Adrenal gland (tissue), 12 donors: ENCODE results near the gene UQCRH. TPM values are rescaled to one million over a fixed set of nuclear protein-coding genes. Genes with fewer than 3 reads are reported as not detected.

ENCODE experiments used
- DNase-seq, 7 donors: peaks; one replicate each; pipeline ENCODE4 v3.0.0-alpha.2; 2019 to 2020
- H3K27ac ChIP-seq, 5 donors: fragments of 200-600 bp; sonication (generic) in 4 of 5; 1 replicate in 3 of 5; 2 replicates in 2 of 5; pipeline versions ENCODE4 v1.5.1 to v1.8.0; 2016 to 2020; ENCODE audit warnings: mild to moderate bottlenecking in 1 of 5
- H3K27me3 ChIP-seq: fragments of 200-600 bp; 2 replicates; pipeline ENCODE4 v1.8.0; 2021
- H3K36me3 ChIP-seq, 2 donors: fragments of 200-600 bp; replicated peaks in 1 of 2; 1 replicate in 1 of 2; 2 replicates in 1 of 2; pipeline versions ENCODE4 v1.5.1 to v1.8.0; 2018 to 2022
- H3K4me1 ChIP-seq, 2 donors: fragments of 200-600 bp; replicated peaks in 1 of 2; 1 replicate in 1 of 2; 2 replicates in 1 of 2; pipeline versions ENCODE4 v1.5.1 to v1.8.0; 2018 to 2021
- H3K4me3 ChIP-seq, 4 donors: fragments of 200-600 bp; sonication (generic) in 3 of 4; one replicate each; pipeline ENCODE4 v1.5.1; 2016 to 2018
- H3K9me3 ChIP-seq, 3 donors: fragments of 200-600 bp; sonication (generic) in 1 of 3; replicated peaks in 1 of 3; 1 replicate in 2 of 3; 2 replicates in 1 of 3; pipeline versions ENCODE4 v1.5.1 to v1.8.0; 2016 to 2021
- POLR2A ChIP-seq, 2 donors: fragments of 450-650 bp; IDR thresholded peaks; one replicate each; pipeline ENCODE4 v1.6.1; 2017; ENCODE audit warnings: antibody characterized with exemption in 2 of 2, mild to moderate bottlenecking in 2 of 2, moderate library complexity in 1 of 2
- WGBS, 4 donors: extraction: QIAGEN DNeasy Blood & Tissue Kit in 2 of 4; methylation state at CpG; one replicate each; pipeline versions ENCODE4 v1.1.5 to v1.1.7; 2013 to 2017; 5-methylcytosine and 5-hydroxymethylcytosine counted together
- intact Hi-C, 2 donors: fragments of 100-400 bp; cut with DNase I; formaldehyde crosslinking; loops; one replicate each; pipeline versions ENCODE4 v1.14.1 to v1.15.0; 2022 to 2023
- polyA plus RNA-seq, 3 donors: library from polyadenylated mRNA; stranded (reverse); fragments of 200-250 nt in 2 of 3; fragments of 350-450 nt in 1 of 3; fragmentation: Illumina TruSeq in 1 of 3; extraction: RNeasy Lipid Tissue Mini Kit (QIAGEN cat#74804) in 1 of 3; gene quantifications; one replicate each; pipeline ENCODE4 v1.2.3, GENCODE V29; 2013 to 2014
- total RNA-seq, 9 donors: library from RNA; depleted of rRNA in 4 of 9; stranded (reverse); fragments of >200 nt in 4 of 9; fragments of 120-200 nt in 1 of 9; fragmentation: NEBNext Ultra II Directional in 1 of 9; extraction: Animal tissue kit (Norgen Biotek cat#: 25700) in 1 of 9; gene quantifications; one replicate each; pipeline versions ENCODE4 v1.1.0 to v1.2.4, GENCODE V29; 2013 to 2023
- TF ChIP-seq, protein P1 (sequence below), 6 experiments: fragments of 450-650 bp in 4 of 6; fragments of 200-600 bp in 2 of 6; sonication (generic) in 1 of 6; IDR thresholded peaks; 1 replicate in 5 of 6; 2 replicates in 1 of 6; pipeline versions ENCODE4 v1.5.1 to v1.8.0; 2016 to 2021; ENCODE audit warnings: antibody characterized with exemption in 6 of 6, mild to moderate bottlenecking in 2 of 6, moderate library complexity in 1 of 6
- donor health status: healthy with polysubstance abuse.
- donor health status: Bipolar disorder and iron deficiency.
- donor health status: DM: yes; HTN: yes; CAD: no.
- donor health status: DM: no; HTN: no; CAD: no.
- donor health status: DM: no; HTN: no; CAD: no.
- donor health status: DM: yes; HTN: yes; CAD: no.

UQCRH gene
- total and polyA plus RNA-seq, 12 donors: 118 to 317 (median 195) TPM

GRCh38 chr1:46274225-46275029, 29.1 kb upstream of the UQCRH start:
- WGBS, 4 donors: 93 to 99% (median 95%) methylated on average over 6 of the region's 6 CpGs
- TF ChIP-seq, protein P1, sequence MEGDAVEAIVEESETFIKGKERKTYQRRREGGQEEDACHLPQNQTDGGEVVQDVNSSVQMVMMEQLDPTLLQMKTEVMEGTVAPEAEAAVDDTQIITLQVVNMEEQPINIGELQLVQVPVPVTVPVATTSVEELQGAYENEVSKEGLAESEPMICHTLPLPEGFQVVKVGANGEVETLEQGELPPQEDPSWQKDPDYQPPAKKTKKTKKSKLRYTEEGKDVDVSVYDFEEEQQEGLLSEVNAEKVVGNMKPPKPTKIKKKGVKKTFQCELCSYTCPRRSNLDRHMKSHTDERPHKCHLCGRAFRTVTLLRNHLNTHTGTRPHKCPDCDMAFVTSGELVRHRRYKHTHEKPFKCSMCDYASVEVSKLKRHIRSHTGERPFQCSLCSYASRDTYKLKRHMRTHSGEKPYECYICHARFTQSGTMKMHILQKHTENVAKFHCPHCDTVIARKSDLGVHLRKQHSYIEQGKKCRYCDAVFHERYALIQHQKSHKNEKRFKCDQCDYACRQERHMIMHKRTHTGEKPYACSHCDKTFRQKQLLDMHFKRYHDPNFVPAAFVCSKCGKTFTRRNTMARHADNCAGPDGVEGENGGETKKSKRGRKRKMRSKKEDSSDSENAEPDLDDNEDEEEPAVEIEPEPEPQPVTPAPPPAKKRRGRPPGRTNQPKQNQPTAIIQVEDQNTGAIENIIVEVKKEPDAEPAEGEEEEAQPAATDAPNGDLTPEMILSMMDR (IDR thresholded peaks at IDR 0.05): no peak
- no peak for TF ChIP-seq POLR2A (IDR thresholded peaks at IDR 0.05)
- peaks cover 0 to 12% of the 10 kb centered on the region in 2 donors for H3K36me3 ChIP-seq
- intact Hi-C loops: no loop called here
- H3K4me1 ChIP-seq: no peaks in the 10 kb centered on the region
- no peak overlapping the region for H3K4me3 ChIP-seq
- DNase-seq: no peak
- H3K27ac ChIP-seq: no peak overlapping the region
- H3K27me3 ChIP-seq: no peaks in the 10 kb centered on the region
- H3K9me3 ChIP-seq: no peaks in the 10 kb centered on the region

- H3K9me3 ChIP-seq: no peaks in the 10 kb centered on the region
- intact Hi-C loops: no loop called here
- DNase-seq: no peak
- H3K27me3 ChIP-seq: no peaks in the 10 kb centered on the region
- no peak for TF ChIP-seq POLR2A (IDR thresholded peaks at IDR 0.05)
- TF ChIP-seq, protein P1 (IDR thresholded peaks at IDR 0.05): no peak
- 51 to 67% (median 59%) methylated on average over 6 of the region's 6 CpGs for WGBS, 4 donors
- H3K27ac ChIP-seq: no peak overlapping the region
- peaks cover 0 to 16% of the 10 kb centered on the region in 2 donors for H3K36me3 ChIP-seq
- no peaks in the 10 kb centered on the region for H3K4me1 ChIP-seq
- H3K4me3 ChIP-seq: no peak overlapping the region
These were observed 28.5 kb upstream of the UQCRH start for GRCh38 chr1:46275030-46275337.

GRCh38 chr1:46277658-46278373, 25.7 kb upstream of the UQCRH start:
- Histone ChIP-seq H3K27me3 (no peaks in the 10 kb centered on the region), H3K4me3 (no peak overlapping the region), H3K4me1 (no peaks in the 10 kb centered on the region), H3K27ac (no peak overlapping the region), H3K9me3 (no peaks in the 10 kb centered on the region), H3K36me3 (peaks cover 0 to 42% of the 10 kb centered on the region in 2 donors)
- intact Hi-C loops: no loop called here
- TF ChIP-seq POLR2A (IDR thresholded peaks at IDR 0.05): no peak
- TF ChIP-seq, protein P1 (IDR thresholded peaks at IDR 0.05): no peak
- 89 to 94% (median 92%) methylated on average over 14 of the region's 14 CpGs for WGBS, 4 donors
- no peak for DNase-seq

DNA sequence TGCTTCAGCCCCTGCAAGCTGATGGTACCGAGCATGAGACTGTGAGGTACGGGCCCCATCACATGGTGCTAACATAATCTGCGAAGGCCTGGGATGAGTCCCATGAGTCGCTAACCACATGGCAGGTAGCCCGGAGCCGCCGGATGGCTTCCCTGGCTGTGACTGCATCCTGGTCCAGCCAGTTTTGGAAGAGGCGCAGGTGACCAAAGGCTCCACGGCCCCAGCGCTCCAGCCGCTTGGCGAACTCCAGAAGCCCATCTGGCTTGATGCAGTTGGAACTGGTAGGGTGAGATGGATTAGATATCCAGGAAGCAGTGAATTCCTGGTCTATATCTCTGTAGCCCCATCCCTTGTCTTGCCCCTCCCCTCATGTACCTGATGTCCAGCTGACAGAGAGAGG, 24.7 kb upstream of the UQCRH start:
- no peak overlapping the region for H3K4me3 ChIP-seq
- DNase-seq: no peak
- H3K27me3 ChIP-seq: no peaks in the 10 kb centered on the region
- TF ChIP-seq, protein P1 (IDR thresholded peaks at IDR 0.05): no peak
- no peak for TF ChIP-seq POLR2A (IDR thresholded peaks at IDR 0.05)
- no peaks in the 10 kb centered on the region for H3K9me3 ChIP-seq
- 88 to 95% (median 93%) methylated on average over 2 to 12 of the region's 12 CpGs for WGBS, 4 donors
- no peak overlapping the region for H3K27ac ChIP-seq
- intact Hi-C loops: no loop called here
- H3K4me1 ChIP-seq: no peaks in the 10 kb centered on the region
- H3K36me3 ChIP-seq: peaks cover 0 to 52% of the 10 kb centered on the region in 2 donors
